Mammary epithelial cell (primary cell): ENCODE measurements around the gene PTN.

ENCODE experiments used
- EZH2 ChIP-seq: IDR thresholded peaks from 2 replicates; pipeline ENCODE4 v1.6.1; 2012; ENCODE audit warnings: low read length, inconsistent platforms, borderline replicate concordance
- TF ChIP-seq, protein P1 (sequence below), 2 donors: IDR thresholded peaks in 1 of 2; conservative IDR thresholded peaks in 1 of 2; 2 replicates each; pipeline ENCODE4 v1.5.1; 2011 to 2012; ENCODE audit warnings: inconsistent platforms in 2 of 2, low read length in 2 of 2, mild to moderate bottlenecking in 2 of 2, control low read depth in 1 of 2, low read depth in 1 of 2; ENCODE audit not compliant: insufficient read depth in 1 of 2; ENCODE audit errors: extremely low read depth in 1 of 2

DNA sequence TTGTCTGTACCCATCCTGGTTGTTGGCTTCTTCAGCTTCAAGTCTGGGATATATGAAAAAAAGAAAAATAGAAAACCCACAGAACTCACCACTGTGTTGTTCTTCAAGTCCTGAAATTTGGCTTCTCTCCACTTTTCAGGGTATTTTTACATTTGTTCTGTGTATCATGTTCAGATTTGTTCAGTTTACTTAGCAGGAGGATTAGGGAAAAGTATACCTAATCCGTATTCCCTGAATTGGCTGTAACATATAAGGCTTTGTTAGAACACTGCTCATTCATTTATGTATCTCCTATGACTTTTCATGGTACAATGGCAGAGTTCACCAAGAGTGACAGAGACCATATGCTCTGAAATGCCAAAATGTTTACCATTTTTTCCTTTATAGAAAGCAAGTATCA, 146.9 kb downstream of the PTN start:
- TF ChIP-seq, protein P1, sequence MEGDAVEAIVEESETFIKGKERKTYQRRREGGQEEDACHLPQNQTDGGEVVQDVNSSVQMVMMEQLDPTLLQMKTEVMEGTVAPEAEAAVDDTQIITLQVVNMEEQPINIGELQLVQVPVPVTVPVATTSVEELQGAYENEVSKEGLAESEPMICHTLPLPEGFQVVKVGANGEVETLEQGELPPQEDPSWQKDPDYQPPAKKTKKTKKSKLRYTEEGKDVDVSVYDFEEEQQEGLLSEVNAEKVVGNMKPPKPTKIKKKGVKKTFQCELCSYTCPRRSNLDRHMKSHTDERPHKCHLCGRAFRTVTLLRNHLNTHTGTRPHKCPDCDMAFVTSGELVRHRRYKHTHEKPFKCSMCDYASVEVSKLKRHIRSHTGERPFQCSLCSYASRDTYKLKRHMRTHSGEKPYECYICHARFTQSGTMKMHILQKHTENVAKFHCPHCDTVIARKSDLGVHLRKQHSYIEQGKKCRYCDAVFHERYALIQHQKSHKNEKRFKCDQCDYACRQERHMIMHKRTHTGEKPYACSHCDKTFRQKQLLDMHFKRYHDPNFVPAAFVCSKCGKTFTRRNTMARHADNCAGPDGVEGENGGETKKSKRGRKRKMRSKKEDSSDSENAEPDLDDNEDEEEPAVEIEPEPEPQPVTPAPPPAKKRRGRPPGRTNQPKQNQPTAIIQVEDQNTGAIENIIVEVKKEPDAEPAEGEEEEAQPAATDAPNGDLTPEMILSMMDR (conservative IDR thresholded peaks at IDR 0.05 in 1 of 2, IDR thresholded peaks at IDR 0.05 in 1 of 2; ENCODE audit: extremely low read depth in 1 of 2, insufficient read depth in 1 of 2, low read depth in 1 of 2, low read length in 2 of 2): no peak
- TF ChIP-seq EZH2: no peak
